Panc1 (cell line): ENCODE data around the gene GOLGA6L7.

Experiments used
- POLR2AphosphoS5 ChIP-seq: IDR thresholded peaks from 2 replicates; pipeline ENCODE4 v1.6.1; 2012; ENCODE audit warnings: mild to moderate bottlenecking, low read depth, low read length, moderate library complexity
- REST ChIP-seq, 2 experiments: IDR thresholded peaks; 2 replicates each; pipeline ENCODE4 v1.6.1; 2011 to 2012; ENCODE audit warnings: low read depth in 2 of 2, control low read depth in 1 of 2, low read length in 1 of 2, mild to moderate bottlenecking in 1 of 2, moderate library complexity in 1 of 2; ENCODE audit not compliant: insufficient read depth in 1 of 2
- SIN3A ChIP-seq: IDR thresholded peaks from 2 replicates; pipeline ENCODE4 v1.6.1; 2012; ENCODE audit warnings: low read depth, mild to moderate bottlenecking, low read length, moderate library complexity, borderline replicate concordance; ENCODE audit not compliant: insufficient read depth
- TCF7L2 ChIP-seq: IDR thresholded peaks from 2 replicates; pipeline ENCODE4 v1.6.1; 2011; ENCODE audit warnings: mild to moderate bottlenecking, low read depth, low read length, inconsistent platforms
- TF ChIP-seq, protein P1 (sequence below): fragments of 450-650 bp; IDR thresholded peaks from 2 replicates; pipeline ENCODE4 v1.5.1; 2017; ENCODE audit warnings: mild to moderate bottlenecking

DNA sequence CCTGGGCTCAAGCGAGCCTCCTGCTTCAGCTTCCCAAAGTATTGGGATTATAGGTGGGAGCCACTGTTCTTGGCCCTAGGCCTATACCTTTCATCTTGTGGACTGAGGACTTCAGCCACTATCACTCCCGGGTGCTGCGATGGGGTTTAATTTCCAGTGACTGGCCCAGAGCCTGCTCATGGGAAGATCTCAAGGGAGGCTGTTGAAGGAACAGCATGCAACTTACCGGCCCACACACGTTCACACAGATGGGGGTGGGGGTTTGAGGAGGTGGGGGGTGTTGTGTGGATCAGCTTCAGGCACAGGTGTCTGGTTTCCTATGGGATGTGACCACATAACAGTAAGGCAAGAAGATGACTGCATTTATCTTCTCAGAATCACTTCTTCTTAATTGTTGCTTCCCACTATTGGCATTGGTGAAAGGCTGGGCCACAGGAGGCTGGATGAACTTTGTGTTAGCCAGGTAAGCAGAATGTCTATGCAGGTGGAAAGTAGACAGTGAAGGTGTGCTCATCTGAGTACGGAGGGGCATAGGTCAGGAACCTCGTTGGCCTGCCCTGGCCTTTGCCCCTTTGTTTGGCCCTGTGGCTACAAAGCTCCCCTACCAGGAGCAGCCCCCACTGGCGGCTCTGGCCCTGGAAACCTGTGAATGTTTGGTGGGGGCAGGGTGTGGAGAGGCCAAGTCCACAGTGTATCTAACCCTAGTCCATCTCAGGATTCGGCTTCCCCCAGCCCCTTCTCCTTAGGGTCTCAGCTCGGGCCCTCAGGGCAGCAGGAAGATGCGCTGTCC is 35.9 kb upstream of the GOLGA6L7 start:
- TF ChIP-seq, protein P1, sequence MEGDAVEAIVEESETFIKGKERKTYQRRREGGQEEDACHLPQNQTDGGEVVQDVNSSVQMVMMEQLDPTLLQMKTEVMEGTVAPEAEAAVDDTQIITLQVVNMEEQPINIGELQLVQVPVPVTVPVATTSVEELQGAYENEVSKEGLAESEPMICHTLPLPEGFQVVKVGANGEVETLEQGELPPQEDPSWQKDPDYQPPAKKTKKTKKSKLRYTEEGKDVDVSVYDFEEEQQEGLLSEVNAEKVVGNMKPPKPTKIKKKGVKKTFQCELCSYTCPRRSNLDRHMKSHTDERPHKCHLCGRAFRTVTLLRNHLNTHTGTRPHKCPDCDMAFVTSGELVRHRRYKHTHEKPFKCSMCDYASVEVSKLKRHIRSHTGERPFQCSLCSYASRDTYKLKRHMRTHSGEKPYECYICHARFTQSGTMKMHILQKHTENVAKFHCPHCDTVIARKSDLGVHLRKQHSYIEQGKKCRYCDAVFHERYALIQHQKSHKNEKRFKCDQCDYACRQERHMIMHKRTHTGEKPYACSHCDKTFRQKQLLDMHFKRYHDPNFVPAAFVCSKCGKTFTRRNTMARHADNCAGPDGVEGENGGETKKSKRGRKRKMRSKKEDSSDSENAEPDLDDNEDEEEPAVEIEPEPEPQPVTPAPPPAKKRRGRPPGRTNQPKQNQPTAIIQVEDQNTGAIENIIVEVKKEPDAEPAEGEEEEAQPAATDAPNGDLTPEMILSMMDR, result no peak
- no peak for TF ChIP-seq POLR2AphosphoS5
- TF ChIP-seq SIN3A, result no peak
- no peak for TF ChIP-seq REST (IDR thresholded peaks at IDR 0.05; ENCODE audit: insufficient read depth in 1 of 2, low read depth in 2 of 2, low read length in 1 of 2)
- no peak for TF ChIP-seq TCF7L2
